ENCODE data around the gene ATP6V1B1. TPM values are rescaled to one million over a fixed set of nuclear protein-coding genes. Genes with fewer than 3 reads are reported as not detected.

Gene ATP6V1B1
- total RNA-seq, 1 experiment from 2014 or later, result 7.8 TPM

DNA sequence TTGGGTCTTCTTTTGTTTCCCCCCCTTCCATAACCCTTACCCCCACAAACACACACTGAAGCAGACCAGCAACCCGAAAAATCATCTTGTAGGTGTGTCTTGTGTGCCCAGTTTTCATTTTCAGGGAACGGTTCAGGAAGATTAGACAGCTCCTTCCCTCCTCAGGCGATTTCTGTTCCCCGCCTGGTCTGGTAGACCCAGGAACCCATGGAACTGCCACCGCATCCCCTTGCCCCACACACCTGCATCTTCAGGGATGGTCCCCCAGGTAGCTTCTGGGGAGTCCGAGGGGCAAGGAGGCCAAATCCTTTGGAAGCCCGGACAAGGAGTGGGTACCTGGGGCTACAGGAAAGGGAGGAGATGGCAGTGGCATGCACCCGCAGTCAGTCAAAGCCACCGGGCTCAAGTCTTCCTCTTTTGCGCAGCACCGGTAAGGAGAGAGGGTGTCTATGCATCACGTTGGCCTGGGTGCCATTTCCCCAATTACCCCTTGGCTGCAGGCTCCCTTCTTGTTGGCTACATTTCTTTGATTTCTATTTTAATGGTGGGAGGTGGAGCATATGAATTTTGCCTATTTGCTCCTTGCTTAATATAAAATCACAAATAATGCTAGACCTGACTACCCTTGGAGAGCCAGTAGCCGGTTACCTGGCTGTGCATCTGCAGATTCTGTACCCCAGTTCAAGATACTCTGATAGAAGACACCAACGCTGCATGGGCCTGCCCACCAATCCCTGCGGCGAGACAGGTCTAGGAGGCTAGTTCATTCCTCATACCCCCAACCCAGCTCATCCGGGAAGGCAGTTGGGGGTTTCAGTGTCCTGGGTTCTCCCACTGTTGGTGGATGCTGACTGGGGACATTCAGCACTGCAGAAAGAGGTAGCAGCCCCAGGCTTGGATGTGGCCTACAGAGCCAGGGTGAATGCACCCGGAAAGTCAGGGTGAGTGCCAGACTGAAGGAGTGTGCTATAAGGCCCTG, 30.0 kb upstream of the ATP6V1B1 start:
- Histone ChIP-seq H2AFZ (no peak overlapping the region), H3K27ac (no peak overlapping the region), H3K4me2 (no peak overlapping the region), H3K9me2 (ENCODE audit: insufficient read depth) (no peaks in the 10 kb centered on the region), H3K9me3 (ENCODE audit: insufficient read depth, low read depth) (no peaks in the 10 kb centered on the region), H3K27me3 (ENCODE audit: insufficient read depth, low read depth) (peaks cover 3% of the 10 kb centered on the region; the same call in 1 of the 2 replicates), H4K20me1 (ENCODE audit: insufficient read depth) (no peaks in the 10 kb centered on the region), H3F3A (ENCODE audit: insufficient read depth, low read depth) (no peaks in the 10 kb centered on the region), H3K4me3 (no peak overlapping the region), H3K4me1 (replicated peaks; ENCODE audit: insufficient read depth) (no peaks in the 10 kb centered on the region), H3K36me3 (ENCODE audit: low read depth) (no peaks in the 10 kb centered on the region), H3K79me2 (ENCODE audit: low read depth) (no peaks in the 10 kb centered on the region)
- DNase-seq, result no peak
- no TSS peak for BruUV-seq (replicated peaks)
- POLR2A ChIA-PET (ENCODE audit: unreplicated experiment), result no interaction called here
- no peak for TF ChIP-seq EZH2 (IDR thresholded peaks at IDR 0.05; ENCODE audit: low read depth)
- TF ChIP-seq, protein P1, sequence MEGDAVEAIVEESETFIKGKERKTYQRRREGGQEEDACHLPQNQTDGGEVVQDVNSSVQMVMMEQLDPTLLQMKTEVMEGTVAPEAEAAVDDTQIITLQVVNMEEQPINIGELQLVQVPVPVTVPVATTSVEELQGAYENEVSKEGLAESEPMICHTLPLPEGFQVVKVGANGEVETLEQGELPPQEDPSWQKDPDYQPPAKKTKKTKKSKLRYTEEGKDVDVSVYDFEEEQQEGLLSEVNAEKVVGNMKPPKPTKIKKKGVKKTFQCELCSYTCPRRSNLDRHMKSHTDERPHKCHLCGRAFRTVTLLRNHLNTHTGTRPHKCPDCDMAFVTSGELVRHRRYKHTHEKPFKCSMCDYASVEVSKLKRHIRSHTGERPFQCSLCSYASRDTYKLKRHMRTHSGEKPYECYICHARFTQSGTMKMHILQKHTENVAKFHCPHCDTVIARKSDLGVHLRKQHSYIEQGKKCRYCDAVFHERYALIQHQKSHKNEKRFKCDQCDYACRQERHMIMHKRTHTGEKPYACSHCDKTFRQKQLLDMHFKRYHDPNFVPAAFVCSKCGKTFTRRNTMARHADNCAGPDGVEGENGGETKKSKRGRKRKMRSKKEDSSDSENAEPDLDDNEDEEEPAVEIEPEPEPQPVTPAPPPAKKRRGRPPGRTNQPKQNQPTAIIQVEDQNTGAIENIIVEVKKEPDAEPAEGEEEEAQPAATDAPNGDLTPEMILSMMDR (conservative IDR thresholded peaks at IDR 0.05), result no peak
- CTCF ChIA-PET, result interaction anchor here (0.7 kb wide), 1 partner anchor 10 kb away, joined by 8 read pairs; no protein-coding TSS in a partner anchor
- intact Hi-C loops (cut with micrococcal nuclease; ENCODE audit: unreplicated experiment), result no loop called here

DNA sequence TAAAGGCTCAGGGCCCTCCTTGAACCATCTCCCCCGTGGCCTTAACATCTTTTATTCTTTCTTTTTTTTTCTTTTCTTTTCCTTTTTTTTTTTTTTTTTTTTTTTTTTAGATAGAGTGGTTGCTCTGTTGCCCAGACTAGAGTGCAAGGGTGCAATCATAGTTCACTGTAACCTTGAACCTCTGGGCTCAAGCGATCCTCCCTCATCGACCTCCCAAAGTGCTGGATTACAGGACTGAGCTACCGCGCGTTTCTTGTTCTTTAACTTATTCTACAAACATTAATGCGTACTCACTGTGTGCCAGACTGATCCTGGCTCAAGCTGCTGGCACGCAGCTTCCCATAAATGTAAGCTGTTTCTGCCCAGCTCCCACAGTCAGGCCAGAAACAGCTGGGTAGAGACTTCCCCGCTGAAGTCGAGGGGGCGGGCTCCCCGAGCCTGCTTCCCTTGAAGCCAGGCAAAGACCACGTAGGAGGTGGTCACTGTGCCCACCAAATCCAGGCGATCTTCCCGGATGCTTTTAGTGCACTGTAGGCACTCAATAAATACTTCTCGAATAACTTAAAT, 29.2 kb upstream of the ATP6V1B1 start:
- no peak for TF ChIP-seq EZH2 (IDR thresholded peaks at IDR 0.05; ENCODE audit: low read depth)
- Histone ChIP-seq H3K4me3 (no peak overlapping the region), H3K79me2 (ENCODE audit: low read depth) (no peaks in the 10 kb centered on the region), H3K4me1 (replicated peaks; ENCODE audit: insufficient read depth) (no peaks in the 10 kb centered on the region), H3F3A (ENCODE audit: insufficient read depth, low read depth) (no peaks in the 10 kb centered on the region), H3K36me3 (ENCODE audit: low read depth) (no peaks in the 10 kb centered on the region), H3K9me3 (ENCODE audit: insufficient read depth, low read depth) (no peaks in the 10 kb centered on the region), H2AFZ (no peak overlapping the region), H3K4me2 (no peak overlapping the region), H3K27ac (no peak overlapping the region), H4K20me1 (ENCODE audit: insufficient read depth) (no peaks in the 10 kb centered on the region), H3K27me3 (ENCODE audit: insufficient read depth, low read depth) (peaks cover 1% of the 10 kb centered on the region; the same call in 1 of the 2 replicates), H3K9me2 (ENCODE audit: insufficient read depth) (no peaks in the 10 kb centered on the region)
- intact Hi-C loops (cut with micrococcal nuclease; ENCODE audit: unreplicated experiment), result no loop called here
- ChIA-PET CTCF (no interaction called here), POLR2A (ENCODE audit: unreplicated experiment) (no interaction called here)
- no TSS peak for BruUV-seq (replicated peaks)
- DNase-seq, result no peak

GRCh38 chr2:70907130-70908057, 28.3 kb upstream of the ATP6V1B1 start:
- Histone ChIP-seq H3K27me3 (ENCODE audit: insufficient read depth, low read depth) (no peaks in the 10 kb centered on the region), H3K9me3 (ENCODE audit: insufficient read depth, low read depth) (no peaks in the 10 kb centered on the region), H3K79me2 (ENCODE audit: low read depth) (no peaks in the 10 kb centered on the region), H2AFZ (no peak overlapping the region), H3K4me1 (replicated peaks; ENCODE audit: insufficient read depth) (no peaks in the 10 kb centered on the region), H3K36me3 (ENCODE audit: low read depth) (no peaks in the 10 kb centered on the region), H3K4me2 (no peak overlapping the region), H3K4me3 (no peak overlapping the region), H3K9me2 (ENCODE audit: insufficient read depth) (no peaks in the 10 kb centered on the region), H3K27ac (no peak overlapping the region), H3F3A (ENCODE audit: insufficient read depth, low read depth) (no peaks in the 10 kb centered on the region), H4K20me1 (ENCODE audit: insufficient read depth) (no peaks in the 10 kb centered on the region)
- intact Hi-C loops (cut with micrococcal nuclease; ENCODE audit: unreplicated experiment), result no loop called here
- TF ChIP-seq, protein P1 (conservative IDR thresholded peaks at IDR 0.05), result no peak
- no peak for TF ChIP-seq EZH2 (IDR thresholded peaks at IDR 0.05; ENCODE audit: low read depth)
- no peak for DNase-seq
- no TSS peak for BruUV-seq (replicated peaks)
- ChIA-PET POLR2A (ENCODE audit: unreplicated experiment) (no interaction called here), CTCF (no interaction called here)
